ENCODE data around the gene SIPA1. TPM values are rescaled to one million over a fixed set of nuclear protein-coding genes. Genes with fewer than 3 reads are reported as not detected.

SIPA1 gene
- total and polyA plus RNA-seq, 2 of the 13 experiments (the other 11 are each of a cell fraction or from before 2014, with no cell fraction given) = 5.8 to 7.7 TPM

GRCh38 chr11:65615229-65615949 is 22.5 kb upstream of the SIPA1 start, which contains the start of gene PCNX3 (continued):
- TF ChIP-seq PHF20 (CRISPR knock-in tag; IDR thresholded peaks at IDR 0.05) (peak; percentile 90), KDM2A (CRISPR knock-in tag; IDR thresholded peaks at IDR 0.05; ENCODE audit: borderline replicate concordance, low read depth) (peak; percentile 85), FOXP4 (CRISPR knock-in tag; IDR thresholded peaks at IDR 0.05) (peak; percentile 2), CEBPB (IDR thresholded peaks at IDR 0.05; ENCODE audit: borderline replicate concordance, low read depth, low read length) (no peak), TFDP2 (CRISPR knock-in tag; IDR thresholded peaks at IDR 0.05) (peak; percentile 29; the same call in 1 of the 2 replicates), FOSL1 (CRISPR knock-in tag; IDR thresholded peaks at IDR 0.05; ENCODE audit: borderline replicate concordance) (no peak), SPEN (CRISPR knock-in tag; IDR thresholded peaks at IDR 0.05; ENCODE audit: low read depth) (peak; percentile 87; the same call in 1 of the 2 replicates), PAXIP1 (CRISPR knock-in tag; conservative IDR thresholded peaks at IDR 0.05) (peak; percentile 43), ARID4A (CRISPR knock-in tag; IDR thresholded peaks at IDR 0.05; ENCODE audit: borderline replicate concordance) (peak; percentile 85), SAP130 (CRISPR knock-in tag; IDR thresholded peaks at IDR 0.05; ENCODE audit: low read depth) (peak; percentile 91), MAZ (IDR thresholded peaks at IDR 0.05; ENCODE audit: borderline replicate concordance, low read depth, low read length) (no peak), MAZ (CRISPR knock-in tag; IDR thresholded peaks at IDR 0.05; ENCODE audit: low read depth) (peak; percentile 65), PHF5A (CRISPR knock-in tag; IDR thresholded peaks at IDR 0.05; ENCODE audit: low read depth, unreplicated experiment) (peak; percentile 65), SUZ12 (IDR thresholded peaks at IDR 0.05; ENCODE audit: low read depth, low read length) (no peak), ZNF598 (CRISPR knock-in tag; IDR thresholded peaks at IDR 0.05; ENCODE audit: borderline replicate concordance) (0 out of 2 replicates have a peak, but pooled peaks have one; percentile 15), JUN (CRISPR knock-in tag; IDR thresholded peaks at IDR 0.05) (0 out of 2 replicates have a peak, but pooled peaks have one; percentile 38)
